SW 1271 (cell line): ENCODE measurements around the gene TRDN.
A peak's percentile ranks its signal among the peaks of the same experiment; 100 is the strongest.
"Not testable (repeated sequence)": the region's sequence is repeated elsewhere in the genome, so short reads cannot be mapped to it uniquely, and the experiment has no call there.

ENCODE experiments used
- DNase-seq, 2 experiments: peaks; one replicate each; lab custom pipeline; 2025; lab: John Stamatoyannopoulos, UW

TRDN gene

GRCh38 chr6:123507582-123507981, 129.2 kb downstream of the TRDN start:
- no peak for DNase-seq

DNA sequence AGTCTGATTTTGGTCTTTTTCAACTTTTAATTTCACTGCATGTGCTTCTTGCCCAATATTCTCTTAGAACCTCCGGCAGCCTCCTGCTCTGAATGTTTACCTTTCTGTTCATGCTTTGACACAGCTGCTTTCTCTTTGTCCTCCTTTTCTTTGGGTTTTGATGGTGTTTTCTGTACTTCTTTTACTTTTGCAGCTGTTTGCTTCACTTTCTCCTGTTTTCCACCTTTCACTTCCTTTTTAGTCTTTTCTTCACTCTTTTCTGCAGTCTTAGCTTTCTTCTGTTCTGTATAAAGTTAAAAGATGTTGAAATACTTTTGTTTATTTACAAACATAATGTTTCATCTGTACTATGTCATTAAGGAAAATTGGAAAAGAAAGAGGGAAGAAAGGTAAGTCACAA, 133.1 kb downstream of the TRDN start:
- no peak for DNase-seq

DNA sequence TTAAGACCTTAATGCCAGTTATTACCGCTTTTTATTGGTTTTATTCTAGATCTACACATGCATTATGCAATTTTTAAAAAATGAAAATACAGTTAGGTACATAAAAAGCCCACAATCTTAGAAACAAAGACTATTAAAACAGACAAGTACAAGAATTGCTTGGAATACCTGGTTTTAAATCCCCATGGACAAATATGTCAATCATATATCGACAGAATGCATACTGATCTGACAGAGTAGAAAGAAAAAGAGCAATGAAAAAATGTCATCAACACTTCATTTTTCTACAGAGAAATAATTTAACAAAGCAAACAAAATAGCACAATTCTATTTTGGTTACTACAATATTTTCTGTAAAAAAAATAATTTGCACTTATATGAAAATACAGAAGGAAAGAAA, 139.7 kb downstream of the TRDN start:
- no peak for DNase-seq

GRCh38 chr6:123489589-123489988, 147.2 kb downstream of the TRDN start:
- DNase-seq, result no peak

DNA sequence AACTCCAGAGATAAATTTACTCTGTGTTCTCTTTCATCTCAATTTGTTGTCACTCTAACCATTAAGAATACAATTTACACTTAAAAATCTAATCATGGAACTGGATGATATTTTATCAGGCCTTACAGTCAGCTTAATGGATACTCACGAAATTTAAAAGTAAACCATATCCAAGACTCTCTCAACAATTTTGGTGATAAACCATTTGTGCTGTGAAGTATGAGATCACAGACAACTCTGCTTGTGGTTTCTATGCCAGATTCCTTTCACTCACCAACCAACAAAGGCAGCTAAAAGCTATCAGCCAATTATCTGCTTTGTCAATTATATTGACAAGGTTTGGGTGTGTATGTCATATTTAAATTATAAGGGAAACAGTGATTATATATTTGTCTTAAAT, 155.8 kb downstream of the TRDN start:
- no peak for DNase-seq

- not testable (repeated sequence) for DNase-seq
Observed at GRCh38 chr6:123472025-123472702, 164.6 kb downstream of the TRDN start.

DNA sequence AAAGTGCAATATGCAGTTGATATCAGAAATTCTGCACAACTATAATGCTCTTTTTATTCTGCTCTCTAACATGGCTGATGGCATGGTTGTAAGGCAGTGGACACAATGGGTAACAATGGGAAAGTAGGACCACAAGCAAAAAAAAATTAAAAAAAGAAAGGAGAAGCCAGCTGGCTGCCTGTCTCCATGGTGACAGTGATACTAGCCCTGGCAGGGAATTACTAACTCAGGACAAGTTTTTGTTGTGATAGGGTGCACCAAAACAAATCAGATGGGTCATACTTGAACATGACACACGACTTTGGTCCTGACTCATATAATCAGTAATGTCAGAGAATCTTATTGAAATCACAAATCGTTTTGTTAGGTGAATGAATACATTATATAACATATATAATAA, 169.4 kb downstream of the TRDN start:
- DNase-seq, result no peak

DNA sequence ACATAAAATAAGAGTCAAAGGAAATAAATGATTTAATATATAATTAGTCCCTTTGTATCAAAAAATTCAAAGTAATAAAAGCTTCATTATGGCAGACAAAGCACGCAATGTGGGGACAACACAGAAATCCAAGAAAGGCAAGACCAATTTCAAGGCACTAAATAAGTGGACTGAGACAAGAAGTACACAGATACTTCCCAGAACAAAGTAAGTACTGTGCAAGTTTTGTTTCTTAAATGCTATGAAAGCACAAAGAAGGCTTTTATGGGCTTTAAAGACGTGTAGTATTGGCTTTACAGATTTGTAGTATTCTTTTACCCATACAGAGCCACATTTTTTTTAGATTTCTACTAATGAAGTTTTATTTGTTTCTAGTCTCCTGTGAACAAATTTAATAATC, 174.6 kb downstream of the TRDN start:
- no peak for DNase-seq

DNA sequence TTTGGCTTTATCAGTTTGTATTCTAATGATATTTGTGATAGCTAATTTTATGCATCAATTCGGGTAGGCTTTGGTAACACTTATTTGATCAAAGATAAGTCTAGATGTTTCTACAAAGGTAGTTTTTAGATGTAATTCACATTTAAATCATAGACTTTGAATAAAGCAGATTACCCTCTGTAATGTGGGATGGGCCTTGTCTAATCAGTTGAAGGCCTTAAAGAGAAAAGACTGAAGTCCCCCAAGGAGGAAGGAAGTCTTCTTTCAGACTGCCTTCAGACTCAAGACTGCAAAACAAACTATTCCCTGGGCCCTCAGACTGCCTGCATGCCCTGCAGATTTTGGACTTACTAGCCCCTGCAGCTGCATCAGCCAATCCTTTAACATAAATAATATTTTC, 178.5 kb downstream of the TRDN start:
- no peak for DNase-seq

GRCh38 chr6:123456836-123457235, 179.9 kb downstream of the TRDN start:
- DNase-seq, result no peak

DNA sequence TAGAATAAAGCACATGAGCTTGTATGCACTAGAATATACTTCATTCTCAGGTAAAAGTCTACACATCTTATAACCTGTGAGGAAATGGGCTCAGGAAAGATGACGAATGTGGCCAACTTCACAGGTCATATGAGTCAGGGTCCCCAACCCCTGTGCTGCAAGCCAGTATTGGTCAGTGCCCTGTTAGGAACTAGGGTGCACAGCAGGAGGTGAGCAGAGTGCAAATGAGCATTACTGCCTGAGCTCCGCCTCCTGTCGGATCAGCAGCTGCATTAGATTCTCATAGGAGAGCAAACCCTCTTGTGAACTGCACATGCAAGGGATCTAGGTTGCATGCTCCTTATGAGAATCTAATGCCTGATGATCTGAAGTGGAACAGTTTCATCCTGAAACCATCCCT, 182.3 kb downstream of the TRDN start:
- DNase-seq, result no peak

DNA sequence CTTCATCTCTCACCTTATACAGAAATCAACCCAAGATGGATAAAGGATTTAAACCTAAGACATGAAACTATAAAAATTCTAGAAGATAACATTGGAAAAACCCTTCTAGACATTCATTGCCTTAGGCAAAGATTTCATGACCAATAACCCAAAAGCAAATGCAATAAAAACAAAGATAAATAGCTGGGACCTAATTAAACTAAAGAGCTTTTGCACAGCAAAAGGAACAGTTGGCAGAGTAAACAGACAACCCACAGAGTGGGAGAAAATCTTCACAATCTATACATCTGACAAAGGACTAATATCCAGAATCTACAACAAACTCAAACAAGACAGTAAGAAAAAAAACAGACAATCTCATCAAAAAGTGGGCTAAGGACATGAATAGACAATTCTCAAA, 183.7 kb downstream of the TRDN start:
- not testable (repeated sequence) for DNase-seq

- no peak for DNase-seq
Observed at GRCh38 chr6:123448306-123448884, 188.4 kb downstream of the TRDN start.

GRCh38 chr6:123447315-123447937, 189.3 kb downstream of the TRDN start:
- no peak for DNase-seq

DNA sequence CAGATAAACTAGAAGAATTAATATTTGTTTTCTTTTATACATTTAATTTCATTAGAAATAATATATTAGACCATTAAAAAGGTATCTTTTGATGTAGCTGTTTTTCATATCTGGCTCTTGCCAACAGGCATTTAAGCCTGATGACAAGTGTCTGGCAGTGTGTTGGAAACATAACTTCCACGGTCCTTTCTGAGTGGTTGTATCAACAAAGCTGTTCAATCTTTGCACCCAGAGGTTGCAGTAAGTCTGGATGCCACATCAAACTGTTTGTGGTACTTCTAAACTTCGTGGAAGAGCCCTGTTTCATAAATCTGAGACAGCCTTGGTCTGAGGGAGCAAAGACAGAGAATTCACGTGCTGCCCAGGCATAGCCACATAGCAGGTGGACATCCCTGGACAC, 197.4 kb downstream of the TRDN start:
- no peak for DNase-seq

GRCh38 chr6:123434186-123434585, 202.6 kb downstream of the TRDN start:
- DNase-seq, result no peak

DNA sequence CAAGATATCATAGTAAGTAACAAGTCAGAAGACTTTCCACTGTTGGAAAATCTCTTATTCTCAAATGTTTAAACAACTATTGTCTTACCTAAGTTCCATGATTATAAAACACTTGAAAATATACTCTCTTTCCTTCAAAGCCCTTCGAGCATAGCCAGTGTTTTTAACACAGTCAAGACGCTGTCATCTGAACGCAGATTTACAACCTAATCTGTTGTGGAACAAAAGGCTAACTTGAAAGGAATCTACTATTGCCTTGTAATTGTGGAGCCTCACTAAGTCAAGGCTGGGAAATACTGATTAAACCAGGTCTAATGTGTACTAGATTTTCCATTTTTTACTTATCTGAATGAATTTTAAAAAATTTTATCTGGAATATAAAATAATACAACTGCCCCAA, 205.8 kb downstream of the TRDN start:
- DNase-seq, result no peak

DNA sequence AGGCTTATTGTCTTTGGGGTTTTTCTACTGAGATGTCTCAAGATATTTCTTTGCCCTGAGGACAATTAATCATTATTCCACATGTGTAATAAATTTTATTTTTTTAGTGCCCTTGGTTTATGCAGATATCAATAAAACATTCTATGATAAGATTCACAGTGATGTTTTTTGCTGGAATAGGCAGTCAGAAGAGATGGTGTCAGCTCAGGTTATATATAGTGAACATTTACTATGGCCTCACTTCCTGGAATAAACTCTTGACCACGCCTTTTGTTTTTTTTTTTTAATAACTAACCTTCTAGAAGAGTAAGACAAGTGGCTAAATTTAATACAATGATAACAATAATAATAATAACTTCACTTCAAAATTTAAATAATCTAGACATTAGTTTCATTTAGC, 209.7 kb downstream of the TRDN start:
- DNase-seq, result no peak

DNA sequence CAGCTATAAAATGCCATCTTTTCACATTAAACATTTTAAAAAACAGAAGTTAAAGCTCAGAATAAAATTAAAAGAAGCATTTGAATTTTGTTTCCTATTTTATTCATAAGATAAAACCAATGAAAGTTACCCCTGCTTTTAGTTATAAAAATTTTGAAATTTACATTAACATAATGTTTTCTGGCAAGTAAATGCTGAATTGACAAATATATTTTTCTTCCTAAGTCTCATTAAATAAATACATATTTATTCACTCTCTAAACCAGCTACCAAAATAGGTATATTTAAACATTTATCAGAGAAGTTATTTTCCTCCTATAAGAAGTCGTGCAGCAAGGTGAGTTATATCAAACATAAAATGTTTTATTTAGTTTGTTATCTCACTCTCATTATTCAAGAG, 213.6 kb downstream of the TRDN start:
- no peak for DNase-seq

DNA sequence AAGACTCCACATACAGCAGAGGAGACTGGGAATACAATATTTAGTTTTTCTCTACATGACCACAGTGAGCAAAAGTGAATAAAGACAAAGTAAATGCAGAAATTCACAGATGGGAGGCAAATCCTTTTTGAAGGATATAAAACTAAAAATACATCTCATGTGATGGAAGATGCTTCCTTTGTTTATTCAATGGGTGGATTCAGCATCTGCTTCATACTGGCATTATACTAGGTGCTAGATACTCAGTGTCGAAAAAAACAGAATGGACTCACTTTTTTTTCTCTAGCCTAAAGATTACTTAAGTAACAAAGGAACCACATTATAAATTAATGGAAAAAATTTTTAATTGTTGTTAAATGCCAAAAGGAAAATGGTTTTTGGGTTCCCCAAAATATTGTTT, 216.2 kb downstream of the TRDN start:
- no peak for DNase-seq

DNA sequence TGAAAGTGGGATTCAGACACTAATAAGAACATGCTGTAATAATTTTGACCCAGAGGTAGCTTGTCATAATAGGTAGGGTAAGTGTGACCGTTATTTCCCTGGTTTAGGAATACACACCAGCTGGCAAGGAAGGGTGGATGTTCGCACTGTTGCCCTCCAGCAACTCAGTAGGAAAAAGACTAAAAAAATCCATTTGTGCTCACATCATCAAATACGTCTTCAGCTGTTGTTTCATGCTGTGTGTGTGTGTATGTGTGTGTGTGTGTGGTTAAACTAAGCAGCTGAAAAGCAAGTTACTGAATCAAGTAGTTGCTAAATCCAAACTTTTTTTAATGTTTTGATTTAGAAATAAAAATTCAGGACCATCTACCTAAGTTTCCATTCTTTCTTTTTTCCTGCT, 218.7 kb downstream of the TRDN start:
- DNase-seq, result no peak

GRCh38 chr6:123417535-123417934, 219.2 kb downstream of the TRDN start:
- no peak for DNase-seq

DNA sequence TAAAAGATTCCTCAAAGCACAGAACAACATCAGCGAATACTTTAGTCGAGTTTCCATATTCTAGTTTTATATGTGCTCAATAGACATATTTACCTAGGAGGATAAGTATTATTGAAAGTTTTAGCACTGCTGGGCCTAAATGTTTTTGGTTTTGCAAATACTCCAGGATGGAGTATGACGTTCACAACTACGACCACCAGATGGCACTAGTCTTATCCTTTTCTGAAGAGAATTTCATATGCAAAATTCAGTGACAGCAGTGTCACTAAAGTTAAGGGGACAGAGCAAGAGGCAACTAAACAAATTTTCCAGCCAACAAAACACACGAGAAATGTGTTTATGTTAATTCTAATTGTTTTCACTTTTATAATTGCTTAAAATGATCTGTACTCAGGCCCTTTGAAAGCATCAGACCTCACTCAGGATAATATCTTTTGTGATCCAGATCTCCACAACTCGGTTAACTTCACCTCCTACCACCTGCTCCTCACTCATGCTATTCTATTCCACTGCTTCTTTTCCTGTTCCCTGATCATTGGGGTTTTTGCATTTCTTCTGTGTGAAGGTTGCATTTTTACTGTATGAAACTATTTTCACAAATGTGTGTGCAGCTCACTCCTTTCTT, 220.8 kb downstream of the TRDN start:
- peak; percentile 2 to 39 for DNase-seq
